BJ (cell line): ENCODE results near the gene UBAC2. TPM values are rescaled to one million over a fixed set of nuclear protein-coding genes. Genes with fewer than 3 reads are reported as not detected.

Source experiments
- CTCF ChIA-PET: fragments of 350-600 bp; formaldehyde crosslinking; extraction: SDS; loops from one replicate; lab custom pipeline; 2021; ENCODE audit warnings: antibody characterized with exemption, inconsistent platforms; lab: Yijun Ruan, JAX
- POLR2A ChIA-PET: fragments of 300-600 bp; sonication (Branson Sonifier 250); formaldehyde crosslinking; extraction: SDS; loops from one replicate; lab custom pipeline; 2021; ENCODE audit warnings: antibody characterized with exemption; lab: Charles Lee
- DNase-seq: peaks from one replicate; pipeline ENCODE4 v3.0.0-alpha.2; 2011; ENCODE audit warnings: low read depth
- H3K27me3 ChIP-seq: 2 replicates; pipeline ENCODE4 v1.6.0; 2011; ENCODE audit warnings: low read length; ENCODE audit not compliant: control insufficient read depth, insufficient read depth
- H3K36me3 ChIP-seq: 2 replicates; pipeline ENCODE4 v1.5.1; 2011; ENCODE audit warnings: low read length; ENCODE audit not compliant: control insufficient read depth, insufficient read depth
- H3K4me3 ChIP-seq: 2 replicates; pipeline ENCODE4 v1.5.1; 2011; ENCODE audit warnings: low read depth, mild to moderate bottlenecking, control low read depth, low read length
- polyA plus RNA-seq: library from polyadenylated mRNA; depleted of rRNA; stranded (reverse); fragments of >200 nt; gene quantifications from 2 replicates; pipeline ENCODE4 v1.2.3, GENCODE V29; 2011
- TF ChIP-seq, protein P1 (sequence below): IDR thresholded peaks from 2 replicates; pipeline ENCODE4 v1.5.1; 2011; ENCODE audit warnings: low read depth, mild to moderate bottlenecking, control low read depth, inconsistent platforms, low read length, moderate library complexity; ENCODE audit not compliant: insufficient read depth

The UBAC2 gene
- polyA plus RNA-seq, 1 experiment = 84.7 TPM

DNA sequence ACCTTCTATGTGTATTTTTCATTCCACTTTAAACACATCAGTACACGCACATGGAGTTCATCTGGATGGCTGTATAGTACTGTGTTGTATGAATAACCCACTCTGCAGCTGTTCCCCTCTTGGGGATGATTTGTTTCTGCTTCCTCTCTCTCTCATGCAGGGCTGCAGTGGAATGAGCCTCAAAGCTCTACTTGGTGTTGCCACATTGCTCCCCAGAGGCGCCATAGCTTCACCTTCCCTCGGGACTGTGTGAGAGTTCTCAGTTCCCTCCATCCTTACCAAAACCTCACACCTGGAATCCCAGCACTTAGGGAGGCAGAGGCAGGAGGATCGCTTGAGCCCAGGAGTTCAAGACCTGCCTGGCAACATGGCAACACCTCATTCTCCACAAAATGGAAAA is 134.9 kb downstream of the UBAC2 start:
- no peak overlapping the region for H3K4me3 ChIP-seq
- TF ChIP-seq, protein P1, sequence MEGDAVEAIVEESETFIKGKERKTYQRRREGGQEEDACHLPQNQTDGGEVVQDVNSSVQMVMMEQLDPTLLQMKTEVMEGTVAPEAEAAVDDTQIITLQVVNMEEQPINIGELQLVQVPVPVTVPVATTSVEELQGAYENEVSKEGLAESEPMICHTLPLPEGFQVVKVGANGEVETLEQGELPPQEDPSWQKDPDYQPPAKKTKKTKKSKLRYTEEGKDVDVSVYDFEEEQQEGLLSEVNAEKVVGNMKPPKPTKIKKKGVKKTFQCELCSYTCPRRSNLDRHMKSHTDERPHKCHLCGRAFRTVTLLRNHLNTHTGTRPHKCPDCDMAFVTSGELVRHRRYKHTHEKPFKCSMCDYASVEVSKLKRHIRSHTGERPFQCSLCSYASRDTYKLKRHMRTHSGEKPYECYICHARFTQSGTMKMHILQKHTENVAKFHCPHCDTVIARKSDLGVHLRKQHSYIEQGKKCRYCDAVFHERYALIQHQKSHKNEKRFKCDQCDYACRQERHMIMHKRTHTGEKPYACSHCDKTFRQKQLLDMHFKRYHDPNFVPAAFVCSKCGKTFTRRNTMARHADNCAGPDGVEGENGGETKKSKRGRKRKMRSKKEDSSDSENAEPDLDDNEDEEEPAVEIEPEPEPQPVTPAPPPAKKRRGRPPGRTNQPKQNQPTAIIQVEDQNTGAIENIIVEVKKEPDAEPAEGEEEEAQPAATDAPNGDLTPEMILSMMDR = no peak
- H3K36me3 ChIP-seq = peaks cover 1% of the 10 kb centered on the region
- POLR2A ChIA-PET = no interaction called here
- H3K27me3 ChIP-seq = no peaks in the 10 kb centered on the region
- no peak for DNase-seq
- CTCF ChIA-PET = interaction anchor here (1.2 to 1.5 kb wide), 2 partner anchors 8 to 11 kb away, joined by 3 to 7 read pairs; no protein-coding TSS in a partner anchor

DNA sequence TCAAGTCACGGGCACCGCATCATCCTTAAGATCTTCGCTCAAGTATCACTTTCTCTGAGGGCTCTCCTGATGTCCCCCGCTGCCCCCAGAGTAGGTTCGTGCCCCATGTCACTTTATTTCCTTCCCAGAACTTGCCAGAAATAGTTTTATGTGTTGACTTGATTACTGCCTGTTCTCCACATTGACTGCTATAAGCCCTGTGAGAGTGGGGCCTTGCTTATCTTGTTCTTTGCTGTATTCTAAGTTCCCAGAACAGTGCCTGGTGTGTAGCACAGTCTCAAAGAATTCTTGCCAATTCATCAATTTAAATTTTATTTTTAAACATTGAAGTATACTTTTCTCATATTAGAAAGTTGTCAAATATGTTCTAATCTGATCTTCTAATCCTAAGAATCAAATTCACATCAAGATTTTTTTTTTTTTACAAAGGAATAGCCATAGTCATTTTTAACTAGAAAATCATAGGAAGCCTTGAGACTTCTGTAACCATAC is 138.6 kb downstream of the UBAC2 start:
- H3K27me3 ChIP-seq = no peaks in the 10 kb centered on the region
- H3K36me3 ChIP-seq = peaks cover 3% of the 10 kb centered on the region
- TF ChIP-seq, protein P1 = no peak
- no peak overlapping the region for H3K4me3 ChIP-seq
- DNase-seq = no peak
- CTCF ChIA-PET = interaction anchor here (1.4 kb wide), 1 partner anchor 8 kb away, joined by 4 read pairs; no protein-coding TSS in a partner anchor
- POLR2A ChIA-PET = no interaction called here

DNA sequence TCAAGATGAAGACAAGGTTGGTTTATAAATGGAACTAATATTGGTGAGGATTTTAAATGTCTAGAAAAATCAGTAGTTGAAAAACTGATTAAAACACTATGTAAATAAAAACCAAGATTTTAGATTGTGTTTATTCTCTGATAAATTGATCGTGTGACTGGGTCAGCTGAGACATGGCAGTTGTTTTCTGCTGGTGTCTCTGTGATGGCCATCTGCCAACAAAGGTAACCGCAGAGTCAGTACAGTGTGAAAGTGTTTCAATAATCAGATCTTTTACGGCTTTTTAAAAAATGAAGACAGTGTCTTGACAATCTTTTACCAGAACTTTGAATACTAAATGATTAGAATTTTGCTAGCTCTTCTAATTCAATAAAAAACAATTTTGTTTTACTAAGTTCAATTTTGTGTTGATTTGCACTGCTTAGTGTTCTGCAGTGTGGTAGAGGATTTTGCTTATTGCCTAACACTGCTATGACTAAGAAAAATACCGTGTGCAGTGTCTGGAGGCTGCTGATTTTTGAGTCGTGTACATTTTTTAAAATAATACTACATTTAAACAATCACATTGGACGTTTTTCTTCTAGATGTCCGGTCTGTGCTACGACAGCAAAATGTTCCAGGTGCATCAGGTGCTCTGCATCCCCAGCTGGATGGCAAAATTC is 139.2 kb downstream of the UBAC2 start:
- ChIA-PET POLR2A (no interaction called here), CTCF (no interaction called here)
- Histone ChIP-seq H3K27me3 (no peaks in the 10 kb centered on the region), H3K36me3 (peaks cover 3% of the 10 kb centered on the region), H3K4me3 (no peak overlapping the region)
- TF ChIP-seq, protein P1 = no peak
- DNase-seq = no peak

DNA sequence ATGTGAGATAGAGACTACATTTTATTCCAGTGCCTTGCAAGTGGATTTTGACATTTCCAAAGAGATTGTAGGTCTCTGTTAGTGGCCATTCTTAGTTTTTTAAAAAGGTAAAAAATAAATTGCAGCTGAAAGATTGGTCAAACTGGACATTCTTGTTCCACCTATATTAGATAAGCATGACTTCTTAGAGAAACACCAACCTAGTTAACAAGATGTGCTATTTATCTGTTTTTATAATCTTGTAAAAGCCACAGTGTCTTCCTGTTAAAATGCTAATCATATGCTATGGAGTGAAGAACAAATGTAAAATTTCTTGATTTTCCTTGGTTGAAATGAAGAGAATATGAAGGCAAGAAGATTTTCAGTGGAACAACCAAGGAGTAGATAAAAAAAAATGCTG is 140.0 kb downstream of the UBAC2 start:
- Histone ChIP-seq H3K27me3 (no peaks in the 10 kb centered on the region), H3K36me3 (peaks cover 2% of the 10 kb centered on the region), H3K4me3 (no peak overlapping the region)
- no peak for DNase-seq
- TF ChIP-seq, protein P1 = no peak
- POLR2A ChIA-PET = no interaction called here
- CTCF ChIA-PET = interaction anchor here (0.7 kb wide), 1 partner anchor 12 kb away, joined by 3 read pairs; no protein-coding TSS in a partner anchor

DNA sequence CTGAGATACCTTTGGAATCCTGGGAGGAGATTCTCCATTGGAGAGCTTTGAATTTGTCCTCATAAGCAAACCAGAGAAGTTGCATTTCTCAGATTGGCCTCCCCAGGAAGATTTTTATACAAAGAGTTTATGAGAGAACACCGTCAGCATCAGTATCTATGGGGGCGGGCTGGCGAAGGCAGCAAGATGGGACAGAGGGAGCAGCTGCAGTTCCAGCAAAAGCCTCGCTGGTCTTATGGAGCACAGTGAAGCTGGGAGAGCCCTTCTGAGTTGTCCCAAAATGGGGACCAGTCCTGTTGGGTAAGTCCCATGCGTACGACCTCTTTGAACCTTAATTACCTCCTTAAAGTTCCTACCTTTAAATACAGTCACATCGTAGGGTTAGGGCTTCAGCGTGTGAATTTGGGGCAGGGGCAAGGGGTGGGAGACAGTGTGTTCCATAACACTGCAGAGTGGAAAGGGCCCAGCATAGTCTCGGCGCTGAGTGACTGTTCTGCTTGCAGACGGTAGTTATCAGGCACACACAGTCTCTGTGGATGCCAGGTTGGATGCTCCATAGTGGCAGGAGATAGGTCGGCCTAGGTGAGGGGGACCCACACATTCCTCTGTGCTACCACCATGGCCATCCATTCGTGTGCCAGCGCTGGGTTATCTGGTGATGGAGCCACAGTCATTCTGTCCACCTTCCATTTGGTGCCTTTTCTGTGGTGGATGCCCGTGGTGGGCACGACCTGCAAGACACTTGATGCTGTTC is 141.5 kb downstream of the UBAC2 start:
- Histone ChIP-seq H3K36me3 (peaks cover 2% of the 10 kb centered on the region; the same call in 1 of the 2 replicates), H3K4me3 (no peak overlapping the region), H3K27me3 (no peaks in the 10 kb centered on the region)
- ChIA-PET POLR2A (no interaction called here), CTCF (no interaction called here)
- TF ChIP-seq, protein P1 = no peak
- DNase-seq = no peak
